ENCODE results near the gene DOCK3.
"Not testable (repeated sequence)": the region's sequence is repeated elsewhere in the genome, so short reads cannot be mapped to it uniquely, and the experiment has no call there.

DOCK3 gene

DNA sequence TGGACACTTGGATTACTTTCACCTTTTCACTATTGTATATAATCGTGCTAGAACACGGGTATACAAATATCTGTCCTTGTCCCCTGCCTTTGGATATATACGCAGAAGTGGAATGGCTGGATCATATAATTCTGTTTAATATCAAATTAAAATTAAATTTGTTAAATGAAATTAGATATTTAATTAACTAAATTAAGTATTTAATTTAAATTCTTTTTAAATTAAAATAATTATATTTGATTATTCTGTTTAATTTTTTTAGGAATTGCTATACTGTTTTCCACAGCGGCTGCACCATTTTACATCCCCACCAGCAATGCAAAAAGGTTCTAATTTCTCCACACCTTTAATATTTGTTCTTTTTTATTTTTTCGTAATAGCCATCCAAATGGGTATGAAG lies 84.3 kb downstream of the DOCK3 start:
- no peak overlapping the region for H3K4me3 ChIP-seq (ENCODE audit: low read depth, low read length)
- TF ChIP-seq, protein P1, sequence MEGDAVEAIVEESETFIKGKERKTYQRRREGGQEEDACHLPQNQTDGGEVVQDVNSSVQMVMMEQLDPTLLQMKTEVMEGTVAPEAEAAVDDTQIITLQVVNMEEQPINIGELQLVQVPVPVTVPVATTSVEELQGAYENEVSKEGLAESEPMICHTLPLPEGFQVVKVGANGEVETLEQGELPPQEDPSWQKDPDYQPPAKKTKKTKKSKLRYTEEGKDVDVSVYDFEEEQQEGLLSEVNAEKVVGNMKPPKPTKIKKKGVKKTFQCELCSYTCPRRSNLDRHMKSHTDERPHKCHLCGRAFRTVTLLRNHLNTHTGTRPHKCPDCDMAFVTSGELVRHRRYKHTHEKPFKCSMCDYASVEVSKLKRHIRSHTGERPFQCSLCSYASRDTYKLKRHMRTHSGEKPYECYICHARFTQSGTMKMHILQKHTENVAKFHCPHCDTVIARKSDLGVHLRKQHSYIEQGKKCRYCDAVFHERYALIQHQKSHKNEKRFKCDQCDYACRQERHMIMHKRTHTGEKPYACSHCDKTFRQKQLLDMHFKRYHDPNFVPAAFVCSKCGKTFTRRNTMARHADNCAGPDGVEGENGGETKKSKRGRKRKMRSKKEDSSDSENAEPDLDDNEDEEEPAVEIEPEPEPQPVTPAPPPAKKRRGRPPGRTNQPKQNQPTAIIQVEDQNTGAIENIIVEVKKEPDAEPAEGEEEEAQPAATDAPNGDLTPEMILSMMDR (IDR thresholded peaks at IDR 0.05; ENCODE audit: low read depth, low read length) = no peak
- no peaks in the 10 kb centered on the region for H3K9me3 ChIP-seq (ENCODE audit: severe bottlenecking)
- H3K27me3 ChIP-seq (ENCODE audit: insufficient read depth, low read depth, severe bottlenecking) = no peaks in the 10 kb centered on the region
- no peak for DNase-seq
- H3K27ac ChIP-seq = no peak overlapping the region
- H3K36me3 ChIP-seq = no peaks in the 10 kb centered on the region

GRCh38 chr3:50777680-50778079 lies 103.0 kb downstream of the DOCK3 start:
- Histone ChIP-seq H3K27ac (no peak overlapping the region), H3K27me3 (ENCODE audit: insufficient read depth, low read depth, severe bottlenecking) (no peaks in the 10 kb centered on the region), H3K9me3 (ENCODE audit: severe bottlenecking) (no peaks in the 10 kb centered on the region), H3K36me3 (no peaks in the 10 kb centered on the region), H3K4me3 (ENCODE audit: low read depth, low read length) (no peak overlapping the region)
- DNase-seq = no peak
- TF ChIP-seq, protein P1 (IDR thresholded peaks at IDR 0.05; ENCODE audit: low read depth, low read length) = no peak

DNA sequence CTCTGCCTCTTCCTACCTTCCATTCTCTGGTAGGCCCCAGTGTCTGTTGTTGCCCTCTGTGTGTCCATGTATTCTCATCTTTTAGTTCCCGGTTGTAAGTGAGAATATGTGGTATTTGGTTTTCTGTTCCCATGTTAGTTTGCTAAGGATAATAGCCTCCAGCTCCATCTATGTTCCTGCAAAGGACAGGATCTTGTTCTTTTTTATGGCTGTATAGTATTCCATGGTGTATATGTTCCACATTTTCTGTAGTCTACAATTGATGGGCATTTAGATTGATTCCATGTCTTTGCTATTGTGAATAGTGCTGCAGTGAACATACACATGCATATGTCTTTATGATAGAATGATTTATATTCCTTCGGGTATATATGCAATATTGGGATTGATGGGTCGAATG lies 107.0 kb downstream of the DOCK3 start:
- not testable (repeated sequence) for H3K9me3 ChIP-seq (ENCODE audit: severe bottlenecking); H3K27ac ChIP-seq; H3K27me3 ChIP-seq (ENCODE audit: insufficient read depth, low read depth, severe bottlenecking); H3K4me3 ChIP-seq (ENCODE audit: low read depth, low read length); H3K36me3 ChIP-seq; DNase-seq

DNA sequence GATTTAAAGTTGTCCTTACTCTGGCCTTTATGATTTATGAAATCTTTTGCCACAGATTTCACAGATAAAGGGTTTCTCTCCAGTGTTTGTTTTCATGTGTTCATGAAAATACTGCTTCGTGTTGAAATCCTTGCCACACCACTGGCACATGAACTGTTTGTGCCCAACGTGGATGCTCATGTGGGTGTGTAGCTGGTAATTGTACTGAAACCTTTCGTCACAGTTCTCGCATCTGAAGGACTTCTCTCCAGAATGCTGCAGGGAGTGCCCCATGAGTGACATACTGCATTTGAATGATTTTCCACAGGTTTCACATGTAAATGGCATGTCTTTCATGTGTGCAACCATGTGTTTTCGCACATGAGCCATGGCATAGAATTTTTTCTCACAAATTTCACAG lies 111.9 kb downstream of the DOCK3 start:
- TF ChIP-seq, protein P1 (IDR thresholded peaks at IDR 0.05; ENCODE audit: low read depth, low read length) = no peak
- H3K27me3 ChIP-seq (ENCODE audit: insufficient read depth, low read depth, severe bottlenecking) = no peaks in the 10 kb centered on the region
- no peak overlapping the region for H3K27ac ChIP-seq
- DNase-seq = no peak
- H3K4me3 ChIP-seq (ENCODE audit: low read depth, low read length) = no peak overlapping the region
- no peaks in the 10 kb centered on the region for H3K36me3 ChIP-seq
- no peaks in the 10 kb centered on the region for H3K9me3 ChIP-seq (ENCODE audit: severe bottlenecking)

GRCh38 chr3:50790894-50791293 lies 116.2 kb downstream of the DOCK3 start:
- not testable (repeated sequence) for H3K4me3 ChIP-seq (ENCODE audit: low read depth, low read length); H3K36me3 ChIP-seq; DNase-seq; H3K27me3 ChIP-seq (ENCODE audit: insufficient read depth, low read depth, severe bottlenecking); H3K9me3 ChIP-seq (ENCODE audit: severe bottlenecking); H3K27ac ChIP-seq

- Histone ChIP-seq H3K27me3 (ENCODE audit: insufficient read depth, low read depth, severe bottlenecking) (no peaks in the 10 kb centered on the region), H3K36me3 (no peaks in the 10 kb centered on the region)
Observed at GRCh38 chr3:50792568-50792967, 117.8 kb downstream of the DOCK3 start.

GRCh38 chr3:50803805-50804204 lies 129.1 kb downstream of the DOCK3 start:
- not testable (repeated sequence) for H3K27ac ChIP-seq; DNase-seq; H3K9me3 ChIP-seq (ENCODE audit: severe bottlenecking); H3K4me3 ChIP-seq (ENCODE audit: low read depth, low read length); H3K36me3 ChIP-seq; H3K27me3 ChIP-seq (ENCODE audit: insufficient read depth, low read depth, severe bottlenecking)

More at GRCh38 chr3:50792568-50792967, 117.8 kb downstream of the DOCK3 start:
- TF ChIP-seq, protein P1 (IDR thresholded peaks at IDR 0.05; ENCODE audit: low read depth, low read length) = no peak
- H3K27ac ChIP-seq = no peak overlapping the region
- H3K9me3 ChIP-seq (ENCODE audit: severe bottlenecking) = no peaks in the 10 kb centered on the region
- DNase-seq = no peak
- H3K4me3 ChIP-seq (ENCODE audit: low read depth, low read length) = no peak overlapping the region

GRCh38 chr3:50804376-50804775 lies 129.6 kb downstream of the DOCK3 start:
- DNase-seq; H3K9me3 ChIP-seq (ENCODE audit: severe bottlenecking); H3K4me3 ChIP-seq (ENCODE audit: low read depth, low read length); H3K36me3 ChIP-seq; H3K27me3 ChIP-seq (ENCODE audit: insufficient read depth, low read depth, severe bottlenecking); H3K27ac ChIP-seq: not testable (repeated sequence)
